Osteoblast (primary cell): ENCODE measurements around the gene TRAK1. TPM values are rescaled to one million over a fixed set of nuclear protein-coding genes. Genes with fewer than 3 reads are reported as not detected.

Experiments
- DNase-seq: peaks from one replicate; pipeline ENCODE4 v3.0.0; 2011; ENCODE audit warnings: low spot score, mixed read lengths; ENCODE audit not compliant: insufficient read length; ENCODE audit errors: missing footprints
- H2AFZ ChIP-seq: 2 replicates; pipeline ENCODE4 v1.6.0; 2011; ENCODE audit warnings: mild to moderate bottlenecking, low read length
- H3K27ac ChIP-seq: 2 replicates; pipeline ENCODE4 v1.5.1; 2011; ENCODE audit warnings: mild to moderate bottlenecking, low read depth, low read length, moderate library complexity
- H3K27me3 ChIP-seq: 2 replicates; pipeline ENCODE4 v1.6.0; 2012; ENCODE audit warnings: mild to moderate bottlenecking, control low read depth, inconsistent platforms, low read length, moderate library complexity; ENCODE audit not compliant: insufficient read depth
- H3K36me3 ChIP-seq: 2 replicates; pipeline ENCODE4 v1.5.1; 2011; ENCODE audit warnings: mild to moderate bottlenecking, low read length, control low read depth, moderate library complexity; ENCODE audit not compliant: insufficient read depth
- H3K4me1 ChIP-seq: 2 replicates; pipeline ENCODE4 v1.5.1; 2011; ENCODE audit warnings: mild to moderate bottlenecking, low read length, control low read depth, moderate library complexity; ENCODE audit not compliant: insufficient read depth
- H3K4me2 ChIP-seq: 2 replicates; pipeline ENCODE4 v1.6.0; 2011; ENCODE audit warnings: mild to moderate bottlenecking, low read length; ENCODE audit not compliant: insufficient read depth
- H3K4me3 ChIP-seq: fragments of 200-600 bp; sonication (generic); 3 replicates; pipeline ENCODE4 v1.5.1; 2012; ENCODE audit warnings: mild to moderate bottlenecking, low read length, inconsistent platforms; ENCODE audit not compliant: insufficient read depth
- H3K79me2 ChIP-seq: 2 replicates; pipeline ENCODE4 v1.6.0; 2012; ENCODE audit warnings: mild to moderate bottlenecking, low read length, control low read depth, inconsistent platforms; ENCODE audit not compliant: insufficient read depth
- H3K9me3 ChIP-seq: 2 replicates; pipeline ENCODE4 v1.5.1; 2011; ENCODE audit warnings: low read depth, low read length, control low read depth
- H4K20me1 ChIP-seq: 2 replicates; pipeline ENCODE4 v1.6.0; 2012; ENCODE audit warnings: mild to moderate bottlenecking, low read length, control low read depth; ENCODE audit not compliant: insufficient read depth
- total RNA-seq: library from RNA; depleted of rRNA; stranded (reverse); fragments of >200 nt; gene quantifications from 2 replicates; pipeline ENCODE4 v1.2.3, GENCODE V29; 2012
- TF ChIP-seq, protein P1 (sequence below): IDR thresholded peaks from 2 replicates; pipeline ENCODE4 v1.5.1; 2011; ENCODE audit warnings: mild to moderate bottlenecking, low read depth, low read length, moderate library complexity; ENCODE audit errors: extremely low read depth

TRAK1 gene
- total RNA-seq, 1 donor, result 60.4 TPM

DNA sequence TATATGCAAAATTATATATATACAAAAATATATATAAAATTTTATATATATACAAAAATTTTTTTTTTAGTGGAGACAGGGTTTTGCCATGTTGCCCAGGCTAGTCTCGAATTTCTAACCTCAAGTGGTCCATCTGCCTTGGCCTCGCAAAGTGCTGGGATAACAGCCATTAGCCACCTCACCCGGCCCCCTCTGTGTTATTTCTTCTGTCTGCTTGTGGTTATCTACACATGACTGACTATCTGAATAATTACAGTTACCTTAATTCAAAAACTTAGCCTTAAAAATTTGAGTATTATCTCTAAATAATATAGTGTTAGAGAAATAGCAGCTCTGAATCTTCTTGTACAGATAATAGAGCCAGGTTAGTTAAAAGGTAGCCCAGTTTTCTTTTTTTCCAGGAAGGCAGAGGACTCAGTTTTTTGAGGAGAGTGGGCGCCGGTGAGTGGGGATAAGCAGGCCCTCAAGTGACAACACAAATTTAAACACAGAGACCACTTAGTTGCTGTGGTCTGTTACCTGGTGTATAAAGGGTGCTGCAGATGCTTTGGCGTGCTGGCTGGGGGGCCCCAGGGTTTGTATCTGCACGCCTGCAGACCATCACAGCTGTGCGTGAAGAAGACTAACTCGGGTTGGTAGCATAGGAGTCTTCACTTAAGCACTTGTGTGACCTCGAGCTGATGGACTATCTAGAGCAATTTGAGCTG, 83.7 kb downstream of the TRAK1 start:
- H3K27me3 ChIP-seq, result no peaks in the 10 kb centered on the region
- TF ChIP-seq, protein P1, sequence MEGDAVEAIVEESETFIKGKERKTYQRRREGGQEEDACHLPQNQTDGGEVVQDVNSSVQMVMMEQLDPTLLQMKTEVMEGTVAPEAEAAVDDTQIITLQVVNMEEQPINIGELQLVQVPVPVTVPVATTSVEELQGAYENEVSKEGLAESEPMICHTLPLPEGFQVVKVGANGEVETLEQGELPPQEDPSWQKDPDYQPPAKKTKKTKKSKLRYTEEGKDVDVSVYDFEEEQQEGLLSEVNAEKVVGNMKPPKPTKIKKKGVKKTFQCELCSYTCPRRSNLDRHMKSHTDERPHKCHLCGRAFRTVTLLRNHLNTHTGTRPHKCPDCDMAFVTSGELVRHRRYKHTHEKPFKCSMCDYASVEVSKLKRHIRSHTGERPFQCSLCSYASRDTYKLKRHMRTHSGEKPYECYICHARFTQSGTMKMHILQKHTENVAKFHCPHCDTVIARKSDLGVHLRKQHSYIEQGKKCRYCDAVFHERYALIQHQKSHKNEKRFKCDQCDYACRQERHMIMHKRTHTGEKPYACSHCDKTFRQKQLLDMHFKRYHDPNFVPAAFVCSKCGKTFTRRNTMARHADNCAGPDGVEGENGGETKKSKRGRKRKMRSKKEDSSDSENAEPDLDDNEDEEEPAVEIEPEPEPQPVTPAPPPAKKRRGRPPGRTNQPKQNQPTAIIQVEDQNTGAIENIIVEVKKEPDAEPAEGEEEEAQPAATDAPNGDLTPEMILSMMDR, result no peak
- H3K4me1 ChIP-seq, result peaks cover 11% of the 10 kb centered on the region
- DNase-seq, result no peak
- H2AFZ ChIP-seq, result no peak overlapping the region
- peaks cover 52% of the 10 kb centered on the region for H3K79me2 ChIP-seq
- no peak overlapping the region for H3K4me2 ChIP-seq
- peaks cover 55% of the 10 kb centered on the region for H4K20me1 ChIP-seq
- H3K27ac ChIP-seq, result no peak overlapping the region
- no peaks in the 10 kb centered on the region for H3K9me3 ChIP-seq
- H3K4me3 ChIP-seq, result no peak overlapping the region
- H3K36me3 ChIP-seq, result peaks cover 4% of the 10 kb centered on the region

DNA sequence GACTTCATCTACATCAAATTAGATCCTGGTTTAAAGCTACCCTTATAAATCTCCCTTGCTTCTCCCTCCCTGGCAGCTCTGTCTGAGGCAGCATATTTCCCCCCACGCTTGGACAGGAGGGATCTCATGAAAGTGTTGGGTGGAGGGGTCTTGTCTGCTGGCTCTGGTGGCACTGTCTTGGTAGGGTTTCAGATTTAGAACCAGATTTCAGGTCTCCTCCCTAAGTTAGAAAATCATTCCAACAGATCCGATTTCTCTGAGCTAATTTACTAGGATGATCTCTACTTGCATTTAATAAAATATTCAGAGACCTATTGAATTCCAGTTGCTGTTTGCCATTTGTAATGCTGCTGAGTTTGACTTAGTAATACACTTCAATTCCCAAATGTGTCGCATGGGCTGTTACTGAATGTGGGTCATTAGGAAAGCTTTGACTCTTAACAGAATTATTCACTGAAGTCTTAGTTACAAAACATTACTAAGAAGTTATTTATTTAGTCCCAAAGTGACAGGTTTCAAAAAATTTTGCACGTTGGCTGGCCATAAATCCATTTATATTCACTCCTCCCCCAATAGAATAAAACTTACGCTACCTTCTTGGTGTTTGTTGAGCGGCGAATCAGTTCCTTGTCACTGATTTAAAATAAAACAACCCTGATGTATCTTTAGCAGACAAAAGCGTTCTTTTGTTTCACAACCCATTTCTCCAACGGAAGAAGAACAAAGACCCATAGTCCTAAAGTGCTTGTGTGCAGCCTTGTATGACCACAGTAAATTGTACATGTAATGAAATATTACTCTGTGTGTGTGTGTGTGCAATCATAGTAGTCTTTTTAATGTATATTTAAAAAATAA, 84.5 kb downstream of the TRAK1 start:
- H3K27ac ChIP-seq, result no peak overlapping the region
- peaks cover 4% of the 10 kb centered on the region for H3K36me3 ChIP-seq
- H3K9me3 ChIP-seq, result no peaks in the 10 kb centered on the region
- no peak overlapping the region for H2AFZ ChIP-seq
- no peak for DNase-seq
- H4K20me1 ChIP-seq, result peaks cover 60% of the 10 kb centered on the region
- H3K4me2 ChIP-seq, result no peak overlapping the region
- H3K27me3 ChIP-seq, result no peaks in the 10 kb centered on the region
- H3K4me1 ChIP-seq, result peaks cover 13% of the 10 kb centered on the region
- peaks cover 53% of the 10 kb centered on the region for H3K79me2 ChIP-seq
- no peak overlapping the region for H3K4me3 ChIP-seq
- TF ChIP-seq, protein P1, result no peak

DNA sequence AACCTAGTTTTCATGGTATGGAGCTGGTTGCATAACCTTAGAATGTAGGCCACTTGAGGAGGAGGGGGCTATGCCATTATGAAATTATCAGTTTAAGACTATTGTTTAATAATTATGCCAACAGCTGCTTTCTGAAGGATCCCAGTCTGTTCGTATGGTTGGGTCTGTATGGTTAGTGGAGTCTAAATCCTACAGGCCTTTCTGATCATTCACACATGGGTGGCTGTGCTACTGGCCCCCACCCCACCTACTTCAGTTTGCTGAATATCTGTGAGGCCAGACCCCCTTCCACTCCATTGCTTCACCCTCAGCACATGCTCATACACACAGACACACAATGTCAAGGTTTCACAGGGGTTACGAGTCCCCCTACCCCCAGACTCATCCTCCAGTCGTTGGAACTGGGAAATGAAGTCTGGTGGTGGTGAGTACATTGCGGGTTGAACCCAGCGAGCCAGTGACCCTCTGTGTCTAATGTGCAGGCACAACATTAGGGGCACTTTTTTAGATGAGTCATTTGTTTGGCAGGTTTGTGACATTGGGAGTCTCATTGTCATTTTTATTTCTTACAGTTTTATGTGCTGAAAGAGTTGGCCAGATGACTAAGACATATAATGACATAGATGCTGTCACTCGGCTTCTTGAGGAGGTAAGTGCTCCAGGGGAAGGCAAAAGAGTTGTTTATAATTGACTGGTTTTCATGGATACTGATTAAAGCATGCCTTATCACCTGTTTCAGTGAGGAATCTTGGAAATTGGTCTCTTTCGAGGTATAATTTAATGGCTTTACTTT, 85.3 kb downstream of the TRAK1 start:
- peaks cover 13% of the 10 kb centered on the region for H3K4me1 ChIP-seq
- H3K9me3 ChIP-seq, result no peaks in the 10 kb centered on the region
- H3K27me3 ChIP-seq, result no peaks in the 10 kb centered on the region
- DNase-seq, result no peak
- TF ChIP-seq, protein P1, result no peak
- H3K4me2 ChIP-seq, result no peak overlapping the region
- H3K79me2 ChIP-seq, result peaks cover 61% of the 10 kb centered on the region
- no peak overlapping the region for H2AFZ ChIP-seq
- H3K4me3 ChIP-seq, result no peak overlapping the region
- peaks cover 4% of the 10 kb centered on the region for H3K36me3 ChIP-seq
- no peak overlapping the region for H3K27ac ChIP-seq
- H4K20me1 ChIP-seq, result peaks cover 67% of the 10 kb centered on the region
